ENCODE results near the gene ELP2.
"Not testable (repeated sequence)": the region's sequence is repeated elsewhere in the genome, so short reads cannot be mapped to it uniquely, and the experiment has no call there.

The ELP2 gene

DNA sequence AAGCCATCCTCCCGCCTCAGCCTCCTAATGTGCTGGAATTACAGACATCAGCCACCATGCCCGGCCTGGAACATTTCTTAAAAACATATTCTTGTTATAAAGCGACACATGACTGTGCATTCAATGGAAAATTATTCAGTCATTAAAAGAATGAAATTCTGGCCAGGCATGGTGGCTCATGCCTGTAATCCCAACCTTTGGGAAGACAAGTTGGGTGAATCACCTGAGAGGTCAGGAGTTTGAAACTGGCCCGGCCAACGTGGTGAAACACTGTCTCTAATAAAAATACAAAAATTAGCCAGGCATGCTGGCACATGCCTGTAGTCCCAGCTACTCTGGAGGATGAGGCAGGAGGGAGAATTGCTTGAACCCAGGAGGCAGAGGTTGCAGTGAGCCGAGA lies 40.7 kb upstream of the ELP2 start:
- H3K36me3 ChIP-seq: no peaks in the 10 kb centered on the region
- TF ChIP-seq, protein P1, sequence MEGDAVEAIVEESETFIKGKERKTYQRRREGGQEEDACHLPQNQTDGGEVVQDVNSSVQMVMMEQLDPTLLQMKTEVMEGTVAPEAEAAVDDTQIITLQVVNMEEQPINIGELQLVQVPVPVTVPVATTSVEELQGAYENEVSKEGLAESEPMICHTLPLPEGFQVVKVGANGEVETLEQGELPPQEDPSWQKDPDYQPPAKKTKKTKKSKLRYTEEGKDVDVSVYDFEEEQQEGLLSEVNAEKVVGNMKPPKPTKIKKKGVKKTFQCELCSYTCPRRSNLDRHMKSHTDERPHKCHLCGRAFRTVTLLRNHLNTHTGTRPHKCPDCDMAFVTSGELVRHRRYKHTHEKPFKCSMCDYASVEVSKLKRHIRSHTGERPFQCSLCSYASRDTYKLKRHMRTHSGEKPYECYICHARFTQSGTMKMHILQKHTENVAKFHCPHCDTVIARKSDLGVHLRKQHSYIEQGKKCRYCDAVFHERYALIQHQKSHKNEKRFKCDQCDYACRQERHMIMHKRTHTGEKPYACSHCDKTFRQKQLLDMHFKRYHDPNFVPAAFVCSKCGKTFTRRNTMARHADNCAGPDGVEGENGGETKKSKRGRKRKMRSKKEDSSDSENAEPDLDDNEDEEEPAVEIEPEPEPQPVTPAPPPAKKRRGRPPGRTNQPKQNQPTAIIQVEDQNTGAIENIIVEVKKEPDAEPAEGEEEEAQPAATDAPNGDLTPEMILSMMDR (IDR thresholded peaks at IDR 0.05; ENCODE audit: low read depth, low read length): no peak
- H3K9me3 ChIP-seq (ENCODE audit: severe bottlenecking): no peaks in the 10 kb centered on the region

DNA sequence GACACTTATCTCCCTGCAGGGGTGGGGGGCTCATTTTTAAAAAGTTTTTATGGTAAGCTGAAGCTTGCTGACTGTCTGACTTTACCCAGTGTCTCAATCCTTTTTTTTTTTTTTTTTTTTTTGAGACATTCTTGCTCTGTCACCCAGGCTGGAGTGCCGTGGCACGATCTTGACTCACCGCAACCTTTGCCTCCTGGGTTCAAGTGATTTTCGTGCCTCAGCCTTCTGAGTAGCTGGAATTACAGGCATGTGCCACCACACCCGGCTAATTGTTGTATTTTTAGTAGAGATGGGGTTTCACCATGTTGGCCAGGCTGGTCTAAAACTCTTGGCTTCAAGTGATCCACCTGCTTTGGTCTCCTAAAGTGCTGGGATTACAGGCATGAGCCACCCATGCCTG lies 37.6 kb upstream of the ELP2 start:
- DNase-seq; H3K4me3 ChIP-seq (ENCODE audit: low read depth, low read length); H3K9me3 ChIP-seq (ENCODE audit: severe bottlenecking); H3K36me3 ChIP-seq; H3K27ac ChIP-seq; H3K27me3 ChIP-seq (ENCODE audit: insufficient read depth, low read depth, severe bottlenecking): not testable (repeated sequence)

More for the DNA sequence above, 40.7 kb upstream of the ELP2 start:
- DNase-seq: no peak
- Histone ChIP-seq H3K4me3 (ENCODE audit: low read depth, low read length) (no peak overlapping the region), H3K27me3 (ENCODE audit: insufficient read depth, low read depth, severe bottlenecking) (no peaks in the 10 kb centered on the region), H3K27ac (no peak overlapping the region)

DNA sequence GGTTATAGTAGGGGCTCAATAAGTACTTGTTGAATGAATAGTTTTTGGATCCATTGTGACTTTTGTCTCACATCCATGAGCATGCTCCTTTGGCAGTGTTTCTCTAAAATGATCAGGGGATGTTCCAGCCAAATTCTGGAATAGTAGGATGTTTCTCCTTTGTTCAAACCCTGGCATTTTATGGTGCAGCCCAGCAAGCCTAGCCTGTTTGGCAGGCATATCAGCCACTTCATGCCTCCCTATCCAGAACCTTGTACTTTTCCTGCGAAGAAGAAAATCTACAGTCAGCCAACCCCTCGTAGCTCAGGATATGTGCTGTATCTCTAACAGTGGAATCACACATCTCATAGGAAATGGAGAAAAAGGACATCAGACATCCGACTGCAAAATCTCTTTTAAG lies 35.3 kb upstream of the ELP2 start:
- TF ChIP-seq, protein P1 (IDR thresholded peaks at IDR 0.05; ENCODE audit: low read depth, low read length): no peak
- H3K27ac ChIP-seq: no peak overlapping the region
- H3K4me3 ChIP-seq (ENCODE audit: low read depth, low read length): no peak overlapping the region
- DNase-seq: no peak
- no peaks in the 10 kb centered on the region for H3K9me3 ChIP-seq (ENCODE audit: severe bottlenecking)
- no peaks in the 10 kb centered on the region for H3K27me3 ChIP-seq (ENCODE audit: insufficient read depth, low read depth, severe bottlenecking)
- no peaks in the 10 kb centered on the region for H3K36me3 ChIP-seq

DNA sequence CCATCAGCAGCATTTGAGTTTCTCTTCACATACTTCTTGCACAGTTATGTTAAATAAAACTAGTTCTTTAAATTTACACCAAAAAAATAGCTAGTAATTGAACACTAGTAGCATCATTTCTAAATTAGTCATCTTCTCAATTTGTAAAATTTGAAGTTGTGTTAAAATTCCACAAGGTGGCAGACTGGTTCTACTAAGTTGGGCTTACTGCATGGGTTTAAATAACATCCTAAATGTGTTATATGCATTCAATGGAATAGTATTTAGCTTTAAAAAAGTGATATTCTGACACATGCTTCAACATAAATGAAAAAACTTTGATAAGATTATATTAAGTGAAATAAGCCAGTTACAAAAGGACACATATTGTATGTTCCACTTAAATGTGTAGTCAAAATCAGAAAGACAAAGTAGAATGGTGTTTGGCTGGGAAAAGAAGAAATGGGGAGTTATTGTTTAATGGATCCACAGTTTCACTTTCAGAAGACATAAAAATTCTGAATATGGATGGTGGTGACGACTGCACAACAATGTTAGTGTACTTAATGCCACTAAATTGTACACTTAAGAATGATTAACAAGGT lies 33.7 kb upstream of the ELP2 start:
- no peak for DNase-seq
- Histone ChIP-seq H3K4me3 (ENCODE audit: low read depth, low read length) (no peak overlapping the region), H3K9me3 (ENCODE audit: severe bottlenecking) (no peaks in the 10 kb centered on the region), H3K36me3 (no peaks in the 10 kb centered on the region), H3K27me3 (ENCODE audit: insufficient read depth, low read depth, severe bottlenecking) (no peaks in the 10 kb centered on the region), H3K27ac (no peak overlapping the region)
- TF ChIP-seq, protein P1 (IDR thresholded peaks at IDR 0.05; ENCODE audit: low read depth, low read length): no peak

DNA sequence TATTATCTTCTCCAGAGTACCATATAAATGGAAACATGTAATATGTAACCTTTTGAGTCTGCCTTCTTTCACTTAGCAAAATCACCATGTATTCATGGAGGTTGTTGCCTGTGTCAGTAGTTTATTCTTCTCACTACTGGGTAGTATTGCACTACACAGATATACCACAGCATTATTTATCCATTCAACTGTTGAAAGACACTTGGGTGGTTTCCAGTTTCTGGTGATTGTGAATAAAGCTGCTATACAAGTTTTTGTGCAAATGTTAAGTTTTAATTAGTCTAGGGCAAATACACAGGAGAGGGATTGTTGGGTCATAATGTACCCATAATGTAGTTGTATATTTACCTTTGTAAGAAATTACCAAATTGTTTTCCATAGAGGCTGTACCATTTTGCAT lies 32.7 kb upstream of the ELP2 start:
- H3K27ac ChIP-seq: no peak overlapping the region
- no peak overlapping the region for H3K4me3 ChIP-seq (ENCODE audit: low read depth, low read length)
- no peaks in the 10 kb centered on the region for H3K36me3 ChIP-seq
- H3K27me3 ChIP-seq (ENCODE audit: insufficient read depth, low read depth, severe bottlenecking): no peaks in the 10 kb centered on the region
- H3K9me3 ChIP-seq (ENCODE audit: severe bottlenecking): peaks cover 5% of the 10 kb centered on the region
- DNase-seq: no peak
- TF ChIP-seq, protein P1 (IDR thresholded peaks at IDR 0.05; ENCODE audit: low read depth, low read length): no peak

DNA sequence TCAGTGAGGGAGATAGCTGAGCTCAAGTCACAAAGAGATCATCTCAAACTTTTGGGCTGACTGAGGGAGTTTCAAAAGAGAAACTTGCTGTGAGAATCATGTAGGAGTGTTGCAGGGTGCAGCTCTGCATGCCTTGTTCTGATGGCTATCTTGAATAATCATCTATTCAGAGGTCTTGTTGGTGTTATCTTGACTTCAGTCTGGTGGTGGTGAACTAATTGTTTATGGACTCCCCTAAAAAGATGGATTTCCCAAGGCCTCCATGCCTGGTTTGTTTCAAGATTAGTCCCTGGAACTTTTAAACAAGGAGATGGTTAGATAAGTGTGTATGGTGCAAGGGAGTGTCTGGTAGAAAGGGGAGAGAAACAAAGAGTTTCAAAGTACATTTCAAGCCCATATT lies 30.4 kb upstream of the ELP2 start:
- Histone ChIP-seq H3K27me3 (ENCODE audit: insufficient read depth, low read depth, severe bottlenecking) (no peaks in the 10 kb centered on the region), H3K36me3 (no peaks in the 10 kb centered on the region), H3K9me3 (ENCODE audit: severe bottlenecking) (peaks cover 5% of the 10 kb centered on the region), H3K4me3 (ENCODE audit: low read depth, low read length) (no peak overlapping the region), H3K27ac (no peak overlapping the region)
- DNase-seq: no peak
- TF ChIP-seq, protein P1 (IDR thresholded peaks at IDR 0.05; ENCODE audit: low read depth, low read length): no peak

Measured in WERI-Rb-1 (cell line).